Measurements from ENCODE around the gene SUSD1.

SUSD1 gene

GRCh38 chr9:112065806-112066606, 109.1 kb downstream of the SUSD1 start:
- no peak for DNase-seq (ENCODE audit: low read depth)

- DNase-seq (ENCODE audit: low read depth), result no peak
Observed at GRCh38 chr9:112064871-112065270, 110.2 kb downstream of the SUSD1 start.

GRCh38 chr9:112063586-112063985, 111.5 kb downstream of the SUSD1 start:
- no peak for DNase-seq (ENCODE audit: low read depth)

GRCh38 chr9:112063151-112063550, 111.9 kb downstream of the SUSD1 start:
- DNase-seq (ENCODE audit: low read depth), result no peak

GRCh38 chr9:112061152-112061740, 113.9 kb downstream of the SUSD1 start:
- DNase-seq (ENCODE audit: low read depth), result no peak

GRCh38 chr9:112059966-112060320, 115.2 kb downstream of the SUSD1 start:
- DNase-seq (ENCODE audit: low read depth), result no peak

- no peak for DNase-seq (ENCODE audit: low read depth)
Observed at GRCh38 chr9:112059145-112059965, 115.7 kb downstream of the SUSD1 start.

- no peak for DNase-seq (ENCODE audit: low read depth)
Observed at GRCh38 chr9:112056996-112057395, 118.1 kb downstream of the SUSD1 start.

- no peak for DNase-seq (ENCODE audit: low read depth)
Observed at GRCh38 chr9:112054916-112055315, 120.2 kb downstream of the SUSD1 start.

- DNase-seq (ENCODE audit: low read depth), result no peak
Observed at GRCh38 chr9:112051812-112052211, 123.3 kb downstream of the SUSD1 start.

- no peak for DNase-seq (ENCODE audit: low read depth)
Observed at GRCh38 chr9:112050544-112051475, 124.3 kb downstream of the SUSD1 start.

GRCh38 chr9:112049811-112050516, 125.1 kb downstream of the SUSD1 start:
- DNase-seq (ENCODE audit: low read depth), result no peak

- no peak for DNase-seq (ENCODE audit: low read depth)
Observed at GRCh38 chr9:112048924-112049691, 126.0 kb downstream of the SUSD1 start.

- DNase-seq (ENCODE audit: low read depth), result no peak
Observed at GRCh38 chr9:112047538-112048066, 127.5 kb downstream of the SUSD1 start.

GRCh38 chr9:112046181-112046580, 128.9 kb downstream of the SUSD1 start:
- DNase-seq (ENCODE audit: low read depth), result no peak

- DNase-seq (ENCODE audit: low read depth), result no peak
Observed at GRCh38 chr9:112044881-112045280, 130.2 kb downstream of the SUSD1 start.

- no peak for DNase-seq (ENCODE audit: low read depth)
Observed at GRCh38 chr9:112044186-112044585, 130.9 kb downstream of the SUSD1 start.

- no peak for DNase-seq (ENCODE audit: low read depth)
Observed at GRCh38 chr9:112043423-112043822, 131.7 kb downstream of the SUSD1 start.

- DNase-seq (ENCODE audit: low read depth), result no peak
Observed at GRCh38 chr9:112042769-112043168, 132.3 kb downstream of the SUSD1 start.

GRCh38 chr9:112042244-112042638, 132.9 kb downstream of the SUSD1 start:
- no peak for DNase-seq (ENCODE audit: low read depth)

Measured in CMK (cell line).